HG03066 (cell line): ENCODE measurements around the gene CD19.
"Not testable (repeated sequence)": the region's sequence is repeated elsewhere in the genome, so short reads cannot be mapped to it uniquely, and the experiment has no call there.

Source experiments
- ATAC-seq: cut with Tn5 transposase; IDR thresholded peaks from one replicate; pipeline ENCODE4 v1.9.1; 2021; ENCODE audit warnings: low read depth; ENCODE audit not compliant: unreplicated experiment

The CD19 gene

GRCh38 chr16:28905800-28906372, 25.9 kb upstream of the CD19 start:
- ATAC-seq = no peak

DNA sequence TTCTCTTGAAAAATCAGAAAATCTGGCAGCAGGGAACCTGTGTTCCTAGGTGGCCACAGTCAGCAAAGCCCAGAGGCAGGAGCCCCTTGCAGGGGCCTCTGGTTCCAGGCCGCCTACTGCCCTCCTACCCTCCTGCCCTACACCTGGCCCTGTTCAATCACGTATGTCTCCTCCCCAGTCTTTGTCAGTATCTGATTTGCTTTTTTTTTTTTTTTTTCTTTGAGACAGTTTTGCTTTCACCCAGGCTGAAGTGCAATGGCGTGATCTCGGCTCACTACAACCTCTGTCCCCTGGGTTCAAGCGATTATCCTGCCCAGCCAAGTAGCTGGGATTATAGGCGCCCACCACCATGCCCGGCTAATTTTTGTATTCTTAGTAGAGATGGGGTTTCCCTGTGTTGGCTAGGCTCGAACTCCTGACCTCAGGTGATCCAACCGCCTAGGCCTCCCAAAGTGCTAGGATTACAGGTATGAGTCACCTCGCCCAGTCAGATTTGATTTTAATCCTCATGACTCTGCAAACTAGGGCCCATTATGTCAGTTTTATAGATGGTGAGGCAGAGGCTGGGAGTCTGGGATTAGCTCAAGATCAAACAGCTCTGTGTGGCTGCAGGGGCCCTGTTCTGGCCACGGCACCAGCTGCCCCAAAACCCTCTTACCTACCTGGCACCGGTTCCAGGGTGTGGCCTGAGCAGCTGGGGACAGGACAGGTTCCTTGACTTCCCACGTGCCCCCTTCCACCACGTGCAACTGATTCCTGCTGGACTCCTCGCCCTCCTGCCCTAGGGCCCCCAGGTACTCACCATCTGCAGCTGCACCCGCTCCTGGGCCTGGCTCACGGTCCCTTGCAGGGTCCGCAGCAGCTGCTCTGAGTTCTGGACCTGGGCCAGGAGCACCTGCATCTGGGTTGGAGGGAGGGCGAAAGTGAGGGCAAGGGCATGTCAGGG, 21.4 kb upstream of the CD19 start:
- no peak for ATAC-seq

- no peak for ATAC-seq
These were observed 19.2 kb upstream of the CD19 start for GRCh38 chr16:28912558-28912957.

DNA sequence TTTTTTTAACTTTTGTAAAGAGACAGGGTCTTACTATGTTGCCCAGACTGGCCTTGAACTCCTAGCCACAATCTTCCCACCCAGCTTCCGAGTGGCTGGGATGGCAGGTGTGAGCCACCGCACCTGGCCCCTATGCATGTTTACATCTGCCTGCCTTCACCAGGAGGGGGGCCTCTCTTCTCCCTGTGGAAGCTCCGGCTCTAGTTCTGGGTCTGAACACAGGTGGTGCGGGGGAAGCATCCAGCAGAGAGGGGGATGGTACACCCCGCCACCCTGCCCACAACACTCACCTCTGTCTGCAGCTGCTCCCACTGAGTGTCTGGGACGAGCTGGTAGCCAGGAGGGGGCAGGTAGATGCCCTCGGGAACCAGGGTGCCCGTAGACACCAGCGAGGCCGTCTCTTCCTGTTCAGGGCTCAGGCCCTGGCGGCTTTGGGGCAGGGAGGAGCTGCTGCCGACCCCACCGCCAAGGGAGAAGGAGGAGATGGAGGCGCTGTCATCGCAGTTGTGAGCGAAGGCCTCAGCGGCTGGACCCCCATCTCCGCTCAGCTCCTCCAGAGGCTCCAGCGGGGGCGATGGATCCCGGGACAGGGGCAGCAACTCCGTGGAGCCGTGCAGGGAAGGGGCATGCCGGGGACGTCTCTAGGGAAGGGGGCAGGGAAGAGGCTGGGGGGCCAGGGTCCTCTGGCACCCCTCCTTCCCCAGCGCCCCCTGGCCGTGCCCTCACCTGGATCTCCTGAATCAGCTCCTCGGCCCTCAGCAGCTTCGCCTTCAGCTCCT, 17.6 kb upstream of the CD19 start:
- no peak for ATAC-seq

DNA sequence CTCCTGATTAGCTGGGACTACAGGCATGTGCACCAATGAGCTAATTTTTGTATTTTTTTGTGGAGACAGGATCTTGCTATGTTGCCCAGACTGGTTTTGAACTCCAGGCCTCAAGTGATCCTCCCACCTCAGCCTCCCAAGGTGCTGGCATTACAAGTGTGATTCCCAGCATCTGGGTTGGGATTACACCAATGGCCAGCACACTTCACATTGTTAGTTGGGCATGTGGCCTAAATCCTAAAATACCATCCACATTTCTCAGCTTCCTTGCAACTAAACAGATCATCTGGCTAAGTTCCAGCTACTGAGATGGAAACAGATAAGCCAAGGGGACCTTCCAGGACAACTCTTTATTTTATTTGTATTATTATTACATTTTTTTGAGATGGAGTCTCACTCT, 16.6 kb upstream of the CD19 start:
- ATAC-seq = no peak

GRCh38 chr16:28917095-28917494, 14.7 kb upstream of the CD19 start:
- no peak for ATAC-seq

- no peak for ATAC-seq
These were observed 13.1 kb upstream of the CD19 start for GRCh38 chr16:28918698-28919097.

GRCh38 chr16:28923231-28923587, 8.6 kb upstream of the CD19 start:
- no peak for ATAC-seq

DNA sequence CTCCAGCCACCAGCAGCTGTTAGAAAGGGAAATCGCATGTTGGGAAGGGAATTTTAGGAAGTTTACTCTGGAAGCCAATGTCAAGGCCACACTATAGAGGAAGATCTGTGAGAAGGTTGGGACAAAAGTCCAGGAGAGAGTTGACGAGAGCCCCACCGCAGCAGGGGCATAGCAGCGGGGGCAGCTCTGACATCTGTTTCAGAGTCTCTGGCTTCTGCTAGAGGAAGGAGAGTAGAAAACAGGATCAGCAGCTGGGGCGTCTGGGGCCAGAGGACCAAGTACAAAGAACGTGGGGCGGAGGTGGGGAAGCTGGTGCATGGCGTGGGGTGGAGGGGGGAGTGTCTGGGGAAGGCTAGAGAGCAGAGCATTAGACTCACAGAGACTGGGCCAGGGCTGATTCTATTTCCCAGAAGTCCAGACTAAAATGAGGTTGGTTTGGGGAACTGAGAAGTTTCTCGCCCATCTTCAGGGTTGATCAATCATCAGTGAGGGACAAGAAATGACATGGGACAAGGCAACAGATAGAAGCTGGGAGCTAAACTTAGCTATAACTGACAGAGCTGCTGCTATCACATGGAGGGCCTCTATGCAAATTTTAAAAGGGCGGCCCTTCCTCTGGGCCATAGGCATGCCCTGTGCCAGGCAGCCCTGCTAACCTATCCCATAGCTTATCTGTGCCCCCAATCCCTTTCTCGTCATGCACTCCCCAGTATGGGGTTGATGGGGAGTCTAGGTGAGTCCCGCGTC, 7.9 kb upstream of the CD19 start:
- ATAC-seq = peak; percentile 60

- no peak for ATAC-seq
These were observed 7.4 kb upstream of the CD19 start for GRCh38 chr16:28924399-28924761.

DNA sequence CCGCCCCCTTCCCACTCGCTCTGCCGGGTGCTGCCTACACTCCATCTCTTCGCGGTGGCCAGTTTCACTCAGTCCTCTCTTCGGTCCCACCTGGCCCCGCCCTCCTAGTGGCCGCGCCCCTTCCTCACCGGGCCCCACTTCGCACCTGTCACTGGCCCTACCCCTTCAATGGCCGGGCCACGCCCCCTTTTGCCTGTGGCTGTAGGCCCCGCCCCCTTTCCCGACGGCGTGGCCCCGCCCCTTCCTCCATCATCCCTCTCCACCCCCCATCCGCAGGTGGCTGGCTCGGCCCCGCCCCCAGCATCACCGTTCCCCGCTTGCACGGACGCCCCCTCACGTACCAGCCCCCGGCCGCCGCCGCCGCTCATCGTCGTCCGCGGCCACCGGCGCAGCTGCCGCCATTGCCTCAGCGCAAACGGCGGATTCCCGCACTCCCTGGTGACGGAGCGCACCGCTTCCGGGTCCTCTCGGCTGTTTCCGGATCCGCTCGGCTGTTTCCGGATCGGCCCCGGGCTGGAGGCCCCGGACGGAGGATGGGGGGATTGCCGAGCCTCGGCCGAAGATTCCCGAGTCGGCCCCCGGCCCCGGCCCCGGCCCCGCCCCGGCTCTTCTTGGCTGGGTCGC, 6.9 kb upstream of the CD19 start, which contains the start of gene RABEP2:
Gene RABEP2 (minus strand): TSS at position 477 of the 624 bp plus-strand sequence. CDS start 75 bp downstream, at position 402.
- peak; percentile 49 for ATAC-seq

DNA sequence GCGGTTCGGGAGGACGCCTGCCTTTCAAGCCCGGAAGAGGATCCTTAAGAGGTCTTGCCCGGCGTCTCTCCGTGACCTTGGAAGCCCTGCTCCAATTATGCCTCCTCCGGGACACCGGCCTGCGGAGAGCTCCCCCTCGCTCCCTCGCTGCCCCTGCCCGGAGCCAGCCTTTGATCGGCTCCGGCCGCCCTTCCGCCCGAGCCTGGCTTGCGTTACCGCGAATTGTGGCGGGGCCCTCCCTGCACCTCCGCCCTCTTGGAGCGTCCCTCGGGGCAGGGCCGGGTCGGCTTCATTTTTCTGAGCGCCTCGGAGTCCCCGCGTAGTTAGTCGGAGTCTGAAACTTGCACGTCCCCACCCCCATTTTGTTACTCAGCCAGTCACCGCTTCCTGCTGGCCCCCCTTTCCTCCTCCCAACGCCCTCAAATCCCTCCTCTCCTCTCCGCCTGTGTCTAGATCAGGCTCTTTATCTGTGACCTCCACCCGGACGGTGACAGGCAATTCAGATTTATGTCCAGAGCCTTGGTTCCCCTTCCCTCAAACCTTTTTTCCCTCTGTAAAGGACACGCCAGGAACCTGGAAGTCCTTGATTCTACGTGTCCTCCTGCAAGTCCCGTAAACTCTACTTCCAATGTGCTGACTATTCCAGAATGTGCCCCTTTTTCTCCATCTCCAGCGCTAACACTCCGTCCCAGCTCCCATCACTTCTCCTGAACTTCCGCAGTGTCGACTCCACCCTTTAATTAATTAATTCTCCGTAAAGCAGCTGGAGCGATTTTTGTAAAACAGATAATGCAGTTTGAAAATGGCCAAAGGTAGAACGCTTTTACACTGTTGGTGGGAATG, 6.2 kb upstream of the CD19 start:
- ATAC-seq = peak; percentile 31

DNA sequence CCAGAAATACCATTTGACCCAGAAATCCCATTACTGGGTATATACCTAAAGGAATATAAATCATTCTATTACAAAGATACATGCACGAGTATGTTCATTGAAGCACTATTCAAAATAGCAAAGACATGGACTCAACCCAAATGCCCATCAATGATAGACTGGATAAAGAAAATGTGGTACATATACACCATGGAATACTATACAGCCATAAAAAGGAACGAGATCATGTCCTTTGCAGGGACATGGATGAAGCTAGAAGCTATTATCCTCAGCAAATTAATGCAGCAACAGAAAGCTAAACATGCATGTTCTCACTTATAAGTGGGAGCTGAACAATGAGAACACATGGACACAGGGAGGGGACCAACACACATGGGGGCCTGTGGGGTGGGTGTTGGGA, 5.5 kb upstream of the CD19 start:
- not testable (repeated sequence) for ATAC-seq

DNA sequence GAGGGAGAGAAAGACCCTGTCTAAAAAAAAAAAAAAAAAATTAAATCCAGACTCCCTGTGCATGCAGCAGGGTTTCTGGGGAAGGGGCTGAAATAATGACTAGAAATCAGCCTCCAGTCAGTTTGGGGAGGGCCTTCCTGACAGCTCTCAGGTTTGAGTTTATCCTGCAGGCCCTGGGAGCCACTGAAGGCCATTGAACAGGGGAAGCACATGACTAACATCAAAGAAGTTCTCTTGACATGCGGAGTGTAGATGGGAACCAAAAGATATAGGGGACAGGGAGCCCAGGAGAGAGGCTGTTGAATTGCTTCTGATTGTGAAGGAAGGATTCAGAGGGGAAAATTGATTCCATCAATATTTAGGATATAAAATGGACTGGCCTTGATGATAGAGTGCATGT, 4.0 kb upstream of the CD19 start:
- no peak for ATAC-seq

DNA sequence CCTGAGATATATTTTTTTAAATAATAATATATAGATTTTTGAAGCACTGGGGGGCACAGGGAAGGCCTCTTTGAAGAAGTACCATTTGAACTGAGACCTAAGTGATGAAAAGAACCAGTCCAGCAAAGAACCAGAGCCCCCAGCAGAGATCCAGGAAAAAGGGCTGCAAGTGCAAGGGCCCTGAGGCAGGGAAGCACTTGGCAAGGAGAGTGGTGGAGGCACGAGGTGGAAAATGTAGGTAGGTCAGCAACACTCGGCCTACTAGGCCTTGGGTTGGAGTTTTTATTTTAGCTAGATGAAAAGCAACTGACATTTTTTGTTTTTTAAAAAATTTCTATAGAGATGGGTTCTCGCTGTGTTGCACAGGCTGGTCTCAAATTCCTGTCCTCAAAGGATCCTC, 1.6 kb upstream of the CD19 start:
- no peak for ATAC-seq

DNA sequence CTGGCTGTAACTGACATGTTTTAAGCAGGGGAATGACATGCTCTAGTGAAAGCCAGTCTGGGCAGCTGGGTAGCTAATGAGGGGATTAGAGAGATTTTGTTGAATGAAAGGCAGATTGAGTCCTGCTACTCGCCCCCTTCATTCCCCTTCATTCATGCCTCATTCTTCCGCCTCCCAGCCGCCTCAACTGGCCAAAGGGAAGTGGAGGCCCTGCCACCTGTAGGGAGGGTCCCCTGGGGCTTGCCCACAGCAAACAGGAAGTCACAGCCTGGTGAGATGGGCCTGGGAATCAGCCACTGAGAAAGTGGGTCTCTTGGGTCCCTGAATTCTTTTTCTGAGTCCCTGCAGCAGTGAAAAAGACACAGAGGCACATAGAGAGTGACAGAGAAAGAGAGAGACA, 1.1 kb upstream of the CD19 start:
- ATAC-seq = no peak

GRCh38 chr16:28932339-28933141, 769 bp downstream of the CD19 start:
- ATAC-seq = no peak

DNA sequence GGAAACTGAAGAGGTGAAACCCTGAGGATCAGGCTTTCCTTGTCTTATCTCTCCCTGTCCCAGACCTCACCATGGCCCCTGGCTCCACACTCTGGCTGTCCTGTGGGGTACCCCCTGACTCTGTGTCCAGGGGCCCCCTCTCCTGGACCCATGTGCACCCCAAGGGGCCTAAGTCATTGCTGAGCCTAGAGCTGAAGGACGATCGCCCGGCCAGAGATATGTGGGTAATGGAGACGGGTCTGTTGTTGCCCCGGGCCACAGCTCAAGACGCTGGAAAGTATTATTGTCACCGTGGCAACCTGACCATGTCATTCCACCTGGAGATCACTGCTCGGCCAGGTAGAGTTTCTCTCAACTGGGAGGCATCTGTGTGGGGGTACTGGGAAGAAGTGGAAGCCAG, 1.4 kb downstream of the CD19 start:
- no peak for ATAC-seq

GRCh38 chr16:28935346-28935745, 3.6 kb downstream of the CD19 start:
- ATAC-seq = no peak
